ENCODE measurements around the gene SMIM5.

SMIM5 gene

DNA sequence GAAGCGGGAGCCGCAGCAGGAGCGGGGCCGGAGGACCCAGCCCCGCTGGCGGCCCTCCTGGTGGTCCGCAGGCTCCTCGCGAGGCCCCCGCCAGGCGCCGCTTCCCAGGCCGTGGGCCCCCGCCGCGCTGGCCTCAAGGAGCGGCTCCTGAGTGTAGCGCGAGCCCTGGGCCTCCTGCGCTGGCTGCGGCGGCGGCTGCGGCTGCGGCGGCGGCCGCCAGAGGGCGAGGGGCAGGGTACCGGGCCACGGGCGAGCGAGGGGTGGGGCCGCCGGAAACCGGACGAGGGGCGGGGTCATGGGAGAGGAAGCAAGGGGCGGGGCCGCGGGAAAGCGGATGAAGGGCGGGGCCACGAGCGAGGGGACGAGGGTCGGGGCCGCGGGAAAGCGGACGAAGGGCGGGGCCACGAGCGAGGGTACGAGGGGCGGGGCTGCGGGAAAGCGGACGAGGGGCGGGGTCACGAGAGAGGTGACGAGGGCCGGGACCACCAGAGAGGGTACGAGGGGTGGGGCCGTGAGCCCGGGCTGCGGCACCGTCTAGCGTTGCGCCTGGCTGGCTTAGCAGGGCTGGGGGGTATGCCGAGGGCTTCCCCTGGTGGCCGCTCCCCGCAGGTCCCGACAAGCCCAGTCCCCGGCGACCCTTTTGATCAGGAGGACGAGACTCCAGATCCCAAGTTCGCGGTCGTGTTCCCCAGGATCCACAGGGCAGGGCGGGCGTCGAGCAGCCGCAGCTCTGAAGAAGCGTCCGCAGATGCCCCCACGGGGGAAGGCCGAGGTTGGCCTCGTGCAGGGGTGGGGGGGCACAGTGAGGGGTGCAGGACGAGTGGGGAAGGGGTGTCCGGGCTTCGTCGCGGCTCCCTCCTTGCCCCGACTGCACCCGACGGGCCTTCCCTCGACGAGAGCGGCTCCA is 44.0 kb upstream of the SMIM5 start:
- H3K27me3 Mint-ChIP-seq (ENCODE audit: low read depth, poor library complexity) = peaks cover 35% of the 10 kb centered on the region
- peak overlapping the region; percentile 61 for H3K4me3 Mint-ChIP-seq
- peaks cover 12% of the 10 kb centered on the region for H3K4me1 Mint-ChIP-seq
- peak; percentile 100 for DNase-seq
- TF ChIP-seq, protein P1, sequence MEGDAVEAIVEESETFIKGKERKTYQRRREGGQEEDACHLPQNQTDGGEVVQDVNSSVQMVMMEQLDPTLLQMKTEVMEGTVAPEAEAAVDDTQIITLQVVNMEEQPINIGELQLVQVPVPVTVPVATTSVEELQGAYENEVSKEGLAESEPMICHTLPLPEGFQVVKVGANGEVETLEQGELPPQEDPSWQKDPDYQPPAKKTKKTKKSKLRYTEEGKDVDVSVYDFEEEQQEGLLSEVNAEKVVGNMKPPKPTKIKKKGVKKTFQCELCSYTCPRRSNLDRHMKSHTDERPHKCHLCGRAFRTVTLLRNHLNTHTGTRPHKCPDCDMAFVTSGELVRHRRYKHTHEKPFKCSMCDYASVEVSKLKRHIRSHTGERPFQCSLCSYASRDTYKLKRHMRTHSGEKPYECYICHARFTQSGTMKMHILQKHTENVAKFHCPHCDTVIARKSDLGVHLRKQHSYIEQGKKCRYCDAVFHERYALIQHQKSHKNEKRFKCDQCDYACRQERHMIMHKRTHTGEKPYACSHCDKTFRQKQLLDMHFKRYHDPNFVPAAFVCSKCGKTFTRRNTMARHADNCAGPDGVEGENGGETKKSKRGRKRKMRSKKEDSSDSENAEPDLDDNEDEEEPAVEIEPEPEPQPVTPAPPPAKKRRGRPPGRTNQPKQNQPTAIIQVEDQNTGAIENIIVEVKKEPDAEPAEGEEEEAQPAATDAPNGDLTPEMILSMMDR (IDR thresholded peaks at IDR 0.05) = peak; percentile 41
- no peaks in the 10 kb centered on the region for H3K36me3 Mint-ChIP-seq (ENCODE audit: low read depth)
- peaks cover 17% of the 10 kb centered on the region for H3K9me3 Mint-ChIP-seq
- no peak overlapping the region for H3K27ac Mint-ChIP-seq

DNA sequence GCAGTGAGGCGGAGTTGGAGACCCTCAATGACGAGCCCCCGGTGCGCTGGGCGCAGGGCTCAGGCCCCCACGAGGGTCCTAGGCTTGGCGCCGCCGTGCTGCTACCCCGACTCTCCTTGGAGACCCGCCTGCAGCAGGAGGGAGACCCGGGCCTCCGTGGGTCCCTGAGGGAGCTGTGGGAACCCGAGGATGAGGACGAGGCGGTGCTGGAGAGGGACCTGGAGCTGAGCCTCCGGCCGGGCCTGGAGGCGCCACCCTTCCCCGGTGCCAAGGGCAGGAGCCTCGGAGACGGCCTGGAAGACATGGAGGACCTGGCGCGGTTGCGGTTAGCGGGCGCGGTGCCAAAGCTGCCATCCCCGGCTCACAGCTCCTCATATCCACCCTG is 43.3 kb upstream of the SMIM5 start:
- DNase-seq = no peak
- TF ChIP-seq, protein P1 (IDR thresholded peaks at IDR 0.05) = no peak
- peaks cover 12% of the 10 kb centered on the region for H3K4me1 Mint-ChIP-seq
- H3K36me3 Mint-ChIP-seq (ENCODE audit: low read depth) = no peaks in the 10 kb centered on the region
- no peak overlapping the region for H3K27ac Mint-ChIP-seq
- peaks cover 17% of the 10 kb centered on the region for H3K9me3 Mint-ChIP-seq
- peaks cover 32% of the 10 kb centered on the region for H3K27me3 Mint-ChIP-seq (ENCODE audit: low read depth, poor library complexity)
- peak overlapping the region; percentile 30 for H3K4me3 Mint-ChIP-seq

DNA sequence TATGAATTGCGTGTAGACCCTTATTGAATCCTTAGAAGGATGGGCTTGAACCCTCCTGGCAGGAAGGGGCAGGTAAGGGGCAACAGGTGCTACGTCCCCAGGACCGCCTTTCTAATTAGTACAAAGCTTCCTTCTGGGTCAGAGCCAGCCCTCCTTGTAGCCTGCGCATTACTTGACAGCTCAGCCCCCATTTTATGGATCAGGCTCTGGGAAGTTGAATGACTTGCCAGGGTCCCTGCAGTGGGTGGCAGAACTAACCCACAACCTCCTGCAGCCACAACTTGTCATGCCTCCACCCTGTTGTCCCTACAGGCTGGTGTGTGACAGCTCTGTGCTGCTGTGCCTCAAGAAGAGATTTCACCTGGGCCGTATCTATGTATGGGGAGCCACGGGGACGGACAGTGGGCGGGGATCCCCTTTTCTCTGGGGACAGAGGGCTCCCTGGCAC is 42.9 kb upstream of the SMIM5 start:
- Mint-ChIP-seq H3K36me3 (ENCODE audit: low read depth) (no peaks in the 10 kb centered on the region), H3K4me3 (peak overlapping the region; percentile 30)
- TF ChIP-seq, protein P1 (IDR thresholded peaks at IDR 0.05) = no peak

DNA sequence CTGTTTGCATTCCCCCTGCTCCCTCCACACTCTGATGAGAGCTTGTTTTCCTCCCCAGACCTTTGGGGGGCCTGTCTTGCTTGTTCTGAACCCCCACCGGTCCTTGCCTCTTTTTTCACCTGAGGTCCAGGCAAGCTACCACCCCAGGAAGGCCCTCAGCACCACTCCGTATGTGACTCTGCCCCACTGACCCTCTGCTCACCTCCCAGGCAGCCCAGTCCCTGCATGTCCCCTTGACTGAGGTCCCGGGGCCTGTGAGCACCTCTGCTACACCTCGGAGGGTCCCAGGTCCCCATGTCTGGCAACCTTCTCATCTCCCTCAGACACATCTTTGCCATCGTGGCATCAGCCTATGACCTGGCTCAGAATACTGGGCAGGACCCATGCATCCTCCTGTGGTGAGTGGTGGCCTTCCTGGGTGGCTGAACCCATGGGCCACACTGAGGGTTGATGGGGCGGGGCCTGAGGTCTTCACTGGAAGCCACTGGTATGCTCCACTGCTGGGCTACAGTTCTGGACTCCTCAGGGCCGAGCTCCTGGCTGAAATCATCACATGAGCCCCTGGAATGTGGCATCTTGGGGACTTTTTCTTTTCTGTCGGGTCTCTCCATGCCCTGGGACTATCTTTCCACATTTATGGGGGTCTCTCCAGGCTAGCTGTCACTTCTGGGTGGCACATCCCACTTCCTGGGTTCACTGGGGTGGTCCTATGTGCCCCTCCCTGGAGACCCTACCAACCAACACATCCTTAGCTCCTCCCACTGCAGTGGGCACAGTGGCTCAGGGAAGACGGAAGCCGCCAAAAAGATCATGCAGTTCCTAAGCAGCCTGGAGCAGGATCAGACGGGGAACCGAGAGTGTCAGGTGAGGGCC is 42.1 kb upstream of the SMIM5 start:
- Mint-ChIP-seq H3K27ac (no peak overlapping the region), H3K36me3 (ENCODE audit: low read depth) (no peaks in the 10 kb centered on the region), H3K4me1 (peaks cover 12% of the 10 kb centered on the region), H3K9me3 (peaks cover 7% of the 10 kb centered on the region), H3K27me3 (ENCODE audit: low read depth, poor library complexity) (peaks cover 23% of the 10 kb centered on the region), H3K4me3 (peak overlapping the region; percentile 33)
- no peak for DNase-seq
- TF ChIP-seq, protein P1 (IDR thresholded peaks at IDR 0.05) = no peak

More for the DNA sequence above, 42.9 kb upstream of the SMIM5 start:
- Mint-ChIP-seq H3K27me3 (ENCODE audit: low read depth, poor library complexity) (peaks cover 30% of the 10 kb centered on the region), H3K27ac (no peak overlapping the region), H3K9me3 (peaks cover 14% of the 10 kb centered on the region), H3K4me1 (peaks cover 12% of the 10 kb centered on the region)
- no peak for DNase-seq

DNA sequence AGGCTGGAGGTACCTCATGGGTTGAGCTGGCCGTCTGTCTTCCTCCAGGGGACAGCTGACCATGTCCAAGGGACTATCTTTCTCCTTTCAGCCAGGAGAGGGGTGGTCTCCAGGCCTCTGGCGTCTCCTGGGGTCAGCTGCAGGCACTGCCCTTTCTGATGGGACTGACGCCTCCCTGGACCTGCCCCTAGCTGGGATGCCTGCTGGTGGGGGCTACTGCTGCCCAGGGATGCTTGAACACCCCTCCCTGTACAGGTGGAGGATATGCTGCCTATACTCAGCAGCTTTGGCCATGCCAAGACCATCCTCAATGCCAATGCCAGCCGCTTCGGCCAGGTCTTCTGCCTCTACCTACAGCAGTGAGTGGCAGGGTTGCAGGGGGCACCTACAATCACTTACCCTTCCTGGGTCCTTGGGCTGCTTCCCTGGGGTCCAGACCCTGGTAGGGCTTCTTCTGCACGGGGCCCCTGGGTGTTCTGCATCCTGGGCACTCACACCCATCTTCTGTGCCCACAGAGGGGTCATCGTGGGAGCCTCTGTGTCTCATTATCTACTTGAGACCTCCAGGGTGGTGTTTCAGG is 41.4 kb upstream of the SMIM5 start:
- no peak for DNase-seq
- no peaks in the 10 kb centered on the region for H3K36me3 Mint-ChIP-seq (ENCODE audit: low read depth)
- peaks cover 16% of the 10 kb centered on the region for H3K27me3 Mint-ChIP-seq (ENCODE audit: low read depth, poor library complexity)
- no peak overlapping the region for H3K4me3 Mint-ChIP-seq
- TF ChIP-seq, protein P1 (IDR thresholded peaks at IDR 0.05) = no peak
- H3K9me3 Mint-ChIP-seq = no peaks in the 10 kb centered on the region
- H3K27ac Mint-ChIP-seq = no peak overlapping the region
- peaks cover 12% of the 10 kb centered on the region for H3K4me1 Mint-ChIP-seq

Data from nephron progenitor cell (in vitro differentiated cells).